Loucy (cell line): ENCODE measurements around the gene VPS52.
"Not testable (repeated sequence)": the region's sequence is repeated elsewhere in the genome, so short reads cannot be mapped to it uniquely, and the experiment has no call there.

Experiments
- H2AFZ ChIP-seq: fragments of 200-600 bp; sonication (generic); 2 replicates; pipeline ENCODE4 v1.6.0; 2016; ENCODE audit warnings: antibody characterized with exemption, mild to moderate bottlenecking, low read length, moderate library complexity
- H3F3A ChIP-seq: fragments of 200-600 bp; 2 replicates; pipeline ENCODE4 v1.6.0; 2016; ENCODE audit warnings: antibody characterized with exemption, low read depth, mild to moderate bottlenecking
- H3K27me3 ChIP-seq: fragments of 200-600 bp; sonication (generic); 2 replicates; pipeline ENCODE4 v1.6.1; 2014; ENCODE audit warnings: low read length, mild to moderate bottlenecking; ENCODE audit not compliant: insufficient read depth, poor library complexity, severe bottlenecking
- H3K36me3 ChIP-seq: fragments of 200-600 bp; sonication (generic); 2 replicates; pipeline ENCODE4 v1.6.1; 2016; ENCODE audit warnings: low read length; ENCODE audit not compliant: insufficient read depth
- H3K4me1 ChIP-seq: fragments of 200-600 bp; sonication (generic); 2 replicates; pipeline ENCODE4 v1.5.1; 2014; ENCODE audit warnings: low read length, mild to moderate bottlenecking; ENCODE audit not compliant: insufficient read depth, poor library complexity, severe bottlenecking
- H3K4me2 ChIP-seq: fragments of 200-600 bp; sonication (generic); 2 replicates; pipeline ENCODE4 v1.6.0; 2014; ENCODE audit warnings: antibody characterized with exemption, low read length, low read depth, mild to moderate bottlenecking; ENCODE audit not compliant: poor library complexity, severe bottlenecking
- H3K4me3 ChIP-seq: fragments of 200-600 bp; sonication (generic); 2 replicates; pipeline ENCODE4 v1.5.1; 2014; ENCODE audit warnings: low read length, mild to moderate bottlenecking, mixed read lengths; ENCODE audit not compliant: poor library complexity, severe bottlenecking
- H3K79me2 ChIP-seq: fragments of 200-600 bp; sonication (generic); 2 replicates; pipeline ENCODE4 v1.6.1; 2014; ENCODE audit warnings: low read length; ENCODE audit not compliant: insufficient read depth
- H3K9ac ChIP-seq: fragments of 200-600 bp; sonication (generic); 2 replicates; pipeline ENCODE4 v1.6.0; 2014; ENCODE audit warnings: mild to moderate bottlenecking, low read depth, low read length, moderate library complexity; ENCODE audit not compliant: poor library complexity, severe bottlenecking
- H3K9me2 ChIP-seq: fragments of 200-600 bp; sonication (generic); replicated peaks from 2 replicates; pipeline ENCODE4 v1.6.1; 2016; ENCODE audit warnings: low read depth, low read length, mixed read lengths
- H3K9me3 ChIP-seq: fragments of 200-600 bp; sonication (generic); 2 replicates; pipeline ENCODE4 v1.6.1; 2014; ENCODE audit warnings: mild to moderate bottlenecking, antibody characterized with exemption, low read length, low read depth; ENCODE audit not compliant: insufficient read depth
- H4K20me1 ChIP-seq: fragments of 200-600 bp; sonication (generic); 2 replicates; pipeline ENCODE4 v1.6.0; 2014; ENCODE audit warnings: antibody characterized with exemption, low read length, mild to moderate bottlenecking; ENCODE audit not compliant: insufficient read depth, poor library complexity, severe bottlenecking
- CTCF ChIP-seq: fragments of 200-600 bp; sonication (generic); conservative IDR thresholded peaks from 2 replicates; pipeline ENCODE4 v1.5.1; 2014; ENCODE audit warnings: mild to moderate bottlenecking, antibody characterized with exemption, low read length
- EZH2phosphoT487 ChIP-seq: fragments of 200-600 bp; IDR thresholded peaks from 2 replicates; pipeline ENCODE4 v1.6.1; 2018; ENCODE audit warnings: antibody characterized with exemption, mild to moderate bottlenecking, moderate library complexity, borderline replicate concordance

Gene VPS52

GRCh38 chr6:33288141-33288920 lies 16.7 kb upstream of the VPS52 start:
- Histone ChIP-seq H3K4me3 (peak overlapping the region; percentile 81), H3K27me3 (no peaks in the 10 kb centered on the region), H3K9me2 (no peaks in the 10 kb centered on the region), H2AFZ (peak overlapping the region; percentile 94), H3F3A (no peaks in the 10 kb centered on the region), H4K20me1 (no peaks in the 10 kb centered on the region), H3K9me3 (no peaks in the 10 kb centered on the region), H3K9ac (peak overlapping the region; percentile 80), H3K36me3 (peaks cover 17% of the 10 kb centered on the region; the same call in 1 of the 2 replicates), H3K79me2 (peaks cover 42% of the 10 kb centered on the region), H3K4me1 (peaks cover 17% of the 10 kb centered on the region), H3K4me2 (peak overlapping the region; percentile 100)
- TF ChIP-seq CTCF (no peak), EZH2phosphoT487 (no peak)

- no peaks in the 10 kb centered on the region for H3K9me3 ChIP-seq
- H3K4me1 ChIP-seq, result peaks cover 17% of the 10 kb centered on the region
- H3K79me2 ChIP-seq, result peaks cover 42% of the 10 kb centered on the region
- TF ChIP-seq CTCF (no peak), EZH2phosphoT487 (no peak)
- H3K4me3 ChIP-seq, result peak overlapping the region; percentile 81
- H4K20me1 ChIP-seq, result no peaks in the 10 kb centered on the region
- H3K36me3 ChIP-seq, result peaks cover 17% of the 10 kb centered on the region; the same call in 1 of the 2 replicates
- no peaks in the 10 kb centered on the region for H3K9me2 ChIP-seq
- H3F3A ChIP-seq, result no peaks in the 10 kb centered on the region
- H3K9ac ChIP-seq, result peak overlapping the region; percentile 80
- H3K4me2 ChIP-seq, result peak overlapping the region; percentile 100
- no peak overlapping the region for H2AFZ ChIP-seq
- no peaks in the 10 kb centered on the region for H3K27me3 ChIP-seq
Measured at GRCh38 chr6:33286946-33287914, 15.6 kb upstream of the VPS52 start.

- H3K9me3 ChIP-seq, H3F3A ChIP-seq, H3K36me3 ChIP-seq, H4K20me1 ChIP-seq, H3K9me2 ChIP-seq, H2AFZ ChIP-seq, H3K27me3 ChIP-seq, H3K9ac ChIP-seq, H3K4me2 ChIP-seq, H3K4me3 ChIP-seq: not testable (repeated sequence)
- Histone ChIP-seq H3K79me2 (peaks cover 32% of the 10 kb centered on the region), H3K4me1 (peaks cover 14% of the 10 kb centered on the region)
Measured at GRCh38 chr6:33285214-33285613, 13.5 kb upstream of the VPS52 start.
